B cell (primary cell): ENCODE results near the gene MBOAT7.
"Not testable (repeated sequence)": the region's sequence is repeated elsewhere in the genome, so short reads cannot be mapped to it uniquely, and the experiment has no call there.

Experiments used
- EZH2 ChIP-seq: IDR thresholded peaks from 2 replicates; pipeline ENCODE4 v1.6.1; 2012; ENCODE audit warnings: borderline replicate concordance, low read depth, mild to moderate bottlenecking, moderate library complexity, low read length; ENCODE audit not compliant: insufficient read depth, poor library complexity, severe bottlenecking
- TF ChIP-seq, protein P1 (sequence below): fragments of 200-600 bp; IDR thresholded peaks from one replicate; pipeline ENCODE4 v1.8.0; 2022; ENCODE audit warnings: antibody characterized with exemption, mild to moderate bottlenecking

DNA sequence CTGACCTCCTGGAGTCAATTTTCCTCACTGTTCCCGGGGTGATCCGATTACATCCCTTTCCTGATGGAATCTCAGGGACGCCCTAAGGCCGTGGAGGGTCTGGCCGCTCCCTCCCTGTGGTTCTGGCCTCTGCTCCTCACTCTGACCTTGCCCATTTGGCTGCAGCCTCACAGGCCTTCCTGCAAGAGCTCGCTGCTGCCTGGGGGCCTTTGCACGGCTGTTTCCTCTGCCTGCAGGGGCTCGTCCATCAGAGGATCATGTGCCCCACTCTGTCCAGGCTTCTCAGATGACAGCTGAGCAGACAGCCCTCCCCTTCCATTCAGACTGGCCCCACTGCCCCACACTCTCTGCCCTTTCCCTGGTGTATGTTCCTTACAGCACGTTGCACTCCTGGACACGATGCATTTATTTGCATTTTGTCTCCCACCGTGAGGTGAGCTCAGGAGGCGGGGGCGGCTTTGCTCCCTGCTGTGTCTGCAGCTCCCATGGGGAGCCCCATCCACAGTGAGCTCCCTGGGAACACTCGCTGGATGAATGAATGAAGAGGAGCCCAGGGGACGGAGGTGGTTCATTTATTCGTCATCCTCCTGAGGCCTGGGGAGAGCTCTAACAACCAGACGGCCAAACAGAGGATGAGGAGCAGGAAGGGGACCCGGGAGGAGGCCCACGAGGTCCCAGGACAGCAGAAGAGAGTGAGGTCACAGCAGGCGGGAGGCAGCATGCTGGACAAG lies 28.3 kb upstream of the MBOAT7 start:
- TF ChIP-seq, protein P1, sequence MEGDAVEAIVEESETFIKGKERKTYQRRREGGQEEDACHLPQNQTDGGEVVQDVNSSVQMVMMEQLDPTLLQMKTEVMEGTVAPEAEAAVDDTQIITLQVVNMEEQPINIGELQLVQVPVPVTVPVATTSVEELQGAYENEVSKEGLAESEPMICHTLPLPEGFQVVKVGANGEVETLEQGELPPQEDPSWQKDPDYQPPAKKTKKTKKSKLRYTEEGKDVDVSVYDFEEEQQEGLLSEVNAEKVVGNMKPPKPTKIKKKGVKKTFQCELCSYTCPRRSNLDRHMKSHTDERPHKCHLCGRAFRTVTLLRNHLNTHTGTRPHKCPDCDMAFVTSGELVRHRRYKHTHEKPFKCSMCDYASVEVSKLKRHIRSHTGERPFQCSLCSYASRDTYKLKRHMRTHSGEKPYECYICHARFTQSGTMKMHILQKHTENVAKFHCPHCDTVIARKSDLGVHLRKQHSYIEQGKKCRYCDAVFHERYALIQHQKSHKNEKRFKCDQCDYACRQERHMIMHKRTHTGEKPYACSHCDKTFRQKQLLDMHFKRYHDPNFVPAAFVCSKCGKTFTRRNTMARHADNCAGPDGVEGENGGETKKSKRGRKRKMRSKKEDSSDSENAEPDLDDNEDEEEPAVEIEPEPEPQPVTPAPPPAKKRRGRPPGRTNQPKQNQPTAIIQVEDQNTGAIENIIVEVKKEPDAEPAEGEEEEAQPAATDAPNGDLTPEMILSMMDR: not testable (repeated sequence)
- TF ChIP-seq EZH2: not testable (repeated sequence)
